GM06990 (cell line): ENCODE measurements around the gene RAB27A.

Source experiments
- DNase-seq: peaks from one replicate; pipeline ENCODE4 v3.0.0-alpha.2; 2011; ENCODE audit not compliant: insufficient read length; ENCODE audit errors: extremely low read depth
- H3K27me3 ChIP-seq: replicated peaks from 2 replicates; pipeline ENCODE4 v1.6.0; 2011; ENCODE audit warnings: low read length; ENCODE audit not compliant: control insufficient read depth, insufficient read depth
- H3K36me3 ChIP-seq: 2 replicates; pipeline ENCODE4 v1.5.1; 2011; ENCODE audit warnings: low read length; ENCODE audit not compliant: control insufficient read depth, insufficient read depth
- H3K4me3 ChIP-seq: replicated peaks from 2 replicates; pipeline ENCODE4 v1.5.1; 2011; ENCODE audit warnings: low read depth, mild to moderate bottlenecking, control low read depth, low read length
- CTCF ChIP-seq: IDR thresholded peaks from 2 replicates; pipeline ENCODE4 v1.5.1; 2011; ENCODE audit warnings: low read length, control low read depth, mild to moderate bottlenecking, inconsistent platforms; ENCODE audit not compliant: insufficient read depth, poor library complexity, severe bottlenecking

The RAB27A gene

GRCh38 chr15:55230953-55231352 is 58.7 kb downstream of the RAB27A start:
- no peak for DNase-seq

GRCh38 chr15:55230051-55230670 is 59.5 kb downstream of the RAB27A start:
- no peak for TF ChIP-seq CTCF
- Histone ChIP-seq H3K4me3 (no peak overlapping the region), H3K36me3 (peaks cover 2% of the 10 kb centered on the region), H3K27me3 (no peaks in the 10 kb centered on the region)
- DNase-seq, result no peak

More at GRCh38 chr15:55230953-55231352, 58.7 kb downstream of the RAB27A start:
- Histone ChIP-seq H3K27me3 (no peaks in the 10 kb centered on the region), H3K36me3 (peaks cover 2% of the 10 kb centered on the region), H3K4me3 (no peak overlapping the region)
- no peak for TF ChIP-seq CTCF

GRCh38 chr15:55226127-55226526 is 63.5 kb downstream of the RAB27A start:
- TF ChIP-seq CTCF, result no peak
- Histone ChIP-seq H3K27me3 (no peaks in the 10 kb centered on the region), H3K36me3 (peaks cover 4% of the 10 kb centered on the region), H3K4me3 (no peak overlapping the region)
- DNase-seq, result no peak

GRCh38 chr15:55224892-55225291 is 64.7 kb downstream of the RAB27A start:
- no peak for TF ChIP-seq CTCF
- Histone ChIP-seq H3K36me3 (peaks cover 2% of the 10 kb centered on the region), H3K27me3 (no peaks in the 10 kb centered on the region), H3K4me3 (no peak overlapping the region)
- DNase-seq, result peak; percentile 47

GRCh38 chr15:55222588-55222987 is 67.0 kb downstream of the RAB27A start:
- no peak for TF ChIP-seq CTCF
- DNase-seq, result peak; percentile 62
- Histone ChIP-seq H3K4me3 (no peak overlapping the region), H3K36me3 (peaks cover 2% of the 10 kb centered on the region), H3K27me3 (no peaks in the 10 kb centered on the region)
